ENCODE data around the gene RNASEL. TPM values are rescaled to one million over a fixed set of nuclear protein-coding genes. Genes with fewer than 3 reads are reported as not detected.

RNASEL gene
- total RNA-seq, 1 donor from 2014 or later: 6.2 TPM

GRCh38 chr1:182625024-182625423, 36.0 kb upstream of the RNASEL start:
- Histone ChIP-seq H2AFZ (replicated peaks) (no peak overlapping the region), H3K4me3 (no peak overlapping the region), H3K4me1 (peaks cover 14% of the 10 kb centered on the region), H3K9me3 (ENCODE audit: low read depth) (no peaks in the 10 kb centered on the region), H4K20me1 (ENCODE audit: low read depth) (no peaks in the 10 kb centered on the region), H3K4me2 (no peak overlapping the region), H3K27ac (no peak overlapping the region), H3K36me3 (no peaks in the 10 kb centered on the region), H3K27me3 (no peaks in the 10 kb centered on the region), H3F3A (ENCODE audit: low read depth) (no peaks in the 10 kb centered on the region), H3K79me2 (ENCODE audit: low read depth) (no peaks in the 10 kb centered on the region), H3K9ac (no peak overlapping the region)
- H3K4me3 Mint-ChIP-seq: no peak overlapping the region
- peaks cover 6% of the 10 kb centered on the region for H3K27me3 Mint-ChIP-seq (ENCODE audit: insufficient read depth, low read depth)
- no peak overlapping the region for H3K27ac Mint-ChIP-seq
- TF ChIP-seq CTCF (IDR thresholded peaks at IDR 0.05) (no peak), EZH2 (IDR thresholded peaks at IDR 0.05) (no peak), EZH2phosphoT487 (IDR thresholded peaks at IDR 0.05) (no peak)
- H3K36me3 Mint-ChIP-seq: no peaks in the 10 kb centered on the region
- peaks cover 3% of the 10 kb centered on the region for H3K9me3 Mint-ChIP-seq
- no peak for DNase-seq (ENCODE audit: low spot score)
- peaks cover 21% of the 10 kb centered on the region for H3K4me1 Mint-ChIP-seq

DNA sequence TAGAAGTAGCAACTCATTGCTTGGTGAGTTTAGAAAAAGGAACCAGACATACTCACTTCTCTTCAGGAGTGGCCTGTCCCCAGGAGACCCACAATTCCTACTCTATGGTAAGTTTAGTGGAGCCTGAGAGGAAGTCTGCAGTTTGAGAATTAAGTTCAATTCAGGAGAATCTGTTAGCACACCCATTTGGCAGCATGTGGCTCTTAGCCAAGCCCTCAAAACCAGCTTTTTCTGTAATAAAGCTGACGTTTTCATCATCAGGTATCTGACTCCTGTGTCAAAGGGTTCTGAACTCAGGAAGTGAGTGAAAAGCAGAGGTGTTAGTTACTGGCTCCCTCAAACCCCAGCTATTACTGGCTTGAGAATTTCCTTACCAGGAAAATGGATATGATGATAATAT, 35.5 kb upstream of the RNASEL start:
- Histone ChIP-seq H3K9me3 (ENCODE audit: low read depth) (no peaks in the 10 kb centered on the region), H4K20me1 (ENCODE audit: low read depth) (no peaks in the 10 kb centered on the region), H3K4me2 (no peak overlapping the region), H3F3A (ENCODE audit: low read depth) (no peaks in the 10 kb centered on the region), H3K9ac (no peak overlapping the region), H3K4me1 (peaks cover 10% of the 10 kb centered on the region), H3K79me2 (ENCODE audit: low read depth) (no peaks in the 10 kb centered on the region), H3K27me3 (no peaks in the 10 kb centered on the region), H2AFZ (replicated peaks) (no peak overlapping the region), H3K4me3 (no peak overlapping the region), H3K36me3 (no peaks in the 10 kb centered on the region), H3K27ac (no peak overlapping the region)
- DNase-seq (ENCODE audit: low spot score): no peak
- Mint-ChIP-seq H3K36me3 (no peaks in the 10 kb centered on the region), H3K4me3 (no peak overlapping the region), H3K27me3 (ENCODE audit: insufficient read depth, low read depth) (peaks cover 6% of the 10 kb centered on the region), H3K4me1 (peaks cover 16% of the 10 kb centered on the region), H3K9me3 (peaks cover 4% of the 10 kb centered on the region), H3K27ac (no peak overlapping the region)
- no peak for TF ChIP-seq EZH2 (IDR thresholded peaks at IDR 0.05)
- no peak for TF ChIP-seq EZH2phosphoT487 (IDR thresholded peaks at IDR 0.05)
- no peak for TF ChIP-seq CTCF (IDR thresholded peaks at IDR 0.05)

DNA sequence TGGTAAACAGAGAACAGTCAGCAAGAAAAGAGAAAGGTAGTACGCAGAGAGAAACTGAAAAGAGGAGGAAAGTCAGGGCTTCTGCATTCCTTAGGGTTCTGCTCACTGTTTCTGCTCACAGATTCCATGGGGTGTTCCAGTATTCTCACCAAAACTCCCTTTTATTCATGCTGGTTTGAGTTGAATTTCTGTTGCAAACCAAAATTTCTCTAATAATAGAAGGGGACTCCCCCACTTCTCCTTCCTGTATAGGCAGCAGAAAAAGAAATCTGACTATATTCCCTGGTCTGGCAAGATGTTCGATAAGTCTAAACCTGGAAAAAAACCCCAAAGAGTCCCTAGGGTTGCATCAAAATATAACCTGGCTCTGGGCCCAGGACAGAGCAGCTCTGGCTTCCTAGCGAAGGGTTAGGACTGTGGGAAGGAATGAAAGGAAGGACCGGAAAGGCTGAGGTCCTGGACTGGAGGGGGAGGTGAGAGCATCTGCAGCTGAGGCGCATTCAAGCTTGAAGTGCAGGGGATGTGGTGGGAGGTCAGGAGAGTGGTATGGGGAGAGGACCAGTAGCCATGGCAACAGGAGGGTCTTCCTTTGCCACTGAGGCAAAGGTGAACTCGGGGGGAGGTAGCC, 34.0 kb upstream of the RNASEL start:
- no peak overlapping the region for H3K27ac Mint-ChIP-seq
- Histone ChIP-seq H3K9me3 (ENCODE audit: low read depth) (no peaks in the 10 kb centered on the region), H3F3A (ENCODE audit: low read depth) (peaks cover 6% of the 10 kb centered on the region), H3K27ac (no peak overlapping the region), H3K4me2 (no peak overlapping the region), H3K4me3 (no peak overlapping the region), H3K36me3 (no peaks in the 10 kb centered on the region), H3K4me1 (peaks cover 9% of the 10 kb centered on the region), H2AFZ (replicated peaks) (peak overlapping the region; percentile 45), H4K20me1 (ENCODE audit: low read depth) (no peaks in the 10 kb centered on the region), H3K79me2 (ENCODE audit: low read depth) (no peaks in the 10 kb centered on the region), H3K9ac (no peak overlapping the region), H3K27me3 (no peaks in the 10 kb centered on the region)
- H3K36me3 Mint-ChIP-seq: no peaks in the 10 kb centered on the region
- peaks cover 8% of the 10 kb centered on the region for H3K27me3 Mint-ChIP-seq (ENCODE audit: insufficient read depth, low read depth)
- no peak for DNase-seq (ENCODE audit: low spot score)
- TF ChIP-seq CTCF (IDR thresholded peaks at IDR 0.05) (no peak), EZH2 (IDR thresholded peaks at IDR 0.05) (no peak), EZH2phosphoT487 (IDR thresholded peaks at IDR 0.05) (no peak)
- peaks cover 7% of the 10 kb centered on the region for H3K9me3 Mint-ChIP-seq
- peaks cover 16% of the 10 kb centered on the region for H3K4me1 Mint-ChIP-seq
- H3K4me3 Mint-ChIP-seq: no peak overlapping the region

Data from neural progenitor cell (in vitro differentiated cells).